Duodenal mucosa (tissue), 2 donors: Measurements from ENCODE around the gene GTF3A.
"Not testable (repeated sequence)": the region's sequence is repeated elsewhere in the genome, so short reads cannot be mapped to it uniquely, and the experiment has no call there.

Experiments used
- H3K27ac ChIP-seq: one replicate; pipeline ENCODE4 v1.7.0; 2013; ENCODE audit warnings: low read depth, low read length
- H3K27me3 ChIP-seq, 2 donors: one replicate each; pipeline ENCODE4 v1.7.0; 2013; ENCODE audit warnings: low read length in 2 of 2, control low read depth in 1 of 2; ENCODE audit not compliant: insufficient read depth in 2 of 2, control insufficient read depth in 1 of 2
- H3K36me3 ChIP-seq, 2 donors: one replicate each; pipeline ENCODE4 v1.7.0; 2013; ENCODE audit warnings: low read length in 2 of 2, control low read depth in 1 of 2; ENCODE audit not compliant: insufficient read depth in 2 of 2, control insufficient read depth in 1 of 2
- H3K4me1 ChIP-seq, 2 donors: one replicate each; pipeline ENCODE4 v1.7.0; 2013; ENCODE audit warnings: low read length in 2 of 2, control low read depth in 1 of 2; ENCODE audit not compliant: insufficient read depth in 2 of 2, control insufficient read depth in 1 of 2
- H3K4me3 ChIP-seq, 2 donors: one replicate each; pipeline ENCODE4 v1.7.0; 2013; ENCODE audit warnings: low read length in 2 of 2, low read depth in 1 of 2
- H3K9ac ChIP-seq, 2 donors: one replicate each; pipeline ENCODE4 v1.7.0; 2013; ENCODE audit warnings: low read length in 2 of 2, low read depth in 1 of 2
- H3K9me3 ChIP-seq, 2 donors: one replicate each; pipeline ENCODE4 v1.7.0; 2013; ENCODE audit warnings: low read length in 2 of 2, control low read depth in 1 of 2; ENCODE audit not compliant: control insufficient read depth in 1 of 2

The GTF3A gene

GRCh38 chr13:27389891-27390290 is 34.5 kb upstream of the GTF3A start:
- H3K36me3 ChIP-seq, result no peaks in the 10 kb centered on the region

GRCh38 chr13:27391471-27391870 is 32.9 kb upstream of the GTF3A start:
- Histone ChIP-seq H3K4me1 (peaks cover 3 to 6% of the 10 kb centered on the region in 2 donors), H3K27ac (no peak overlapping the region), H3K9me3 (no peaks in the 10 kb centered on the region), H3K4me3 (no peak overlapping the region), H3K27me3 (no peaks in the 10 kb centered on the region), H3K36me3 (no peaks in the 10 kb centered on the region), H3K9ac (no peak overlapping the region)

More at GRCh38 chr13:27389891-27390290, 34.5 kb upstream of the GTF3A start:
- no peak overlapping the region for H3K27ac ChIP-seq
- H3K9ac ChIP-seq, result no peak overlapping the region
- no peaks in the 10 kb centered on the region for H3K4me1 ChIP-seq
- H3K27me3 ChIP-seq, result no peaks in the 10 kb centered on the region
- no peaks in the 10 kb centered on the region for H3K9me3 ChIP-seq
- H3K4me3 ChIP-seq, result no peak overlapping the region

DNA sequence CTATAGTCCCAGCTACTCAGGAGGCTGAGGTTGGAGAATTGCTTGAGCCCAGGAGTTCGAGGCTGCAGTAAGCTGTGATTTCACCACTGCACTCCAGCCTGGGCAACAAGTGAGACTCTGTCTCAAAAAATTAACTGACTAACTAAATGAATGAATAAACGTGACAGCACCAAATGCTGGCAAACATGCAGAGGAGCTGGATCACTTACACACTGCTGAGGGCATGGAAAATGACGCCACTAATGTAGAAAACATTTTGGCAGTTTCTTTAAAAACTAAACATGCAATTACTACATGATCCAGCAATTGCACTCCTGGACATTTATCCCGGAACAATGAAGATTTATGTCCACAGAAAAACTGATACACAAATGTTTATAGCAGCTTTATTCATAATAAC is 31.3 kb upstream of the GTF3A start:
- Histone ChIP-seq H3K9me3 (no peaks in the 10 kb centered on the region), H3K4me1 (peaks cover 3 to 6% of the 10 kb centered on the region in 2 donors), H3K27ac (no peak overlapping the region), H3K36me3 (no peaks in the 10 kb centered on the region), H3K4me3 (no peak overlapping the region), H3K9ac (no peak overlapping the region), H3K27me3 (no peaks in the 10 kb centered on the region)

GRCh38 chr13:27395007-27395510 is 29.4 kb upstream of the GTF3A start:
- Histone ChIP-seq H3K9ac (no peak overlapping the region), H3K4me3 (no peak overlapping the region), H3K36me3 (no peaks in the 10 kb centered on the region), H3K4me1 (peaks cover 3 to 6% of the 10 kb centered on the region in 2 donors), H3K27ac (no peak overlapping the region), H3K9me3 (no peaks in the 10 kb centered on the region), H3K27me3 (no peaks in the 10 kb centered on the region)

DNA sequence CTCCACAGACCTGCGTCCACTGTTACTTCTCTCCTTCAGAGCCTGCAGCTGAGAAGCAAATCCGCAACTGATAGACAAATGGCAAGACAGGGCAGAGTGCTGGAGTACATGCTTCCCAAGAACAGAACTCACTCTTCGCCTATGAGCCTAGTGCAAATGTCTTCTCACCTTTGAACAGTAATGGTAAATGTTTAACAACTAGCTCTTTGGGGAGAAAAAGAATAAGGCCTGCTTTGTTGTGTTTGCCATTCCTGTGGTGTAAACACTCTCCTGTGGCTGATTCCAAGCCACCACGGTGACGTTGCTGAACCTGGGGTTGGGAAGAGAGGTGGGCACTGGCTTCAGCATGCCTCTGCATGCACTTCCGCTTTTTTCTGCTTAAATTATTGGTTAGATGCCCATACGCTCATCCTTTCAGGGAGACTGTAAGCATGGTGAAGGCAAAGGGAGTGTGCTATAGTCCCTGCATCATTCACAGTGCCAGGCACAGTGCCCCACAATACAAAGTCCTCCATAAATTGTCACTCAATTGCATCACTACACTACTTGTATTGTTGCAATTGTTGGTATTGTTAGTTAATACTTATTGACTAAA is 28.1 kb upstream of the GTF3A start:
- peaks cover 6 to 14% of the 10 kb centered on the region in 2 donors for H3K4me1 ChIP-seq
- H3K9ac ChIP-seq, result no peak overlapping the region
- no peaks in the 10 kb centered on the region for H3K9me3 ChIP-seq
- H3K27ac ChIP-seq, result no peak overlapping the region
- no peak overlapping the region for H3K4me3 ChIP-seq
- no peaks in the 10 kb centered on the region for H3K27me3 ChIP-seq
- H3K36me3 ChIP-seq, result no peaks in the 10 kb centered on the region

- Histone ChIP-seq H3K27ac (no peak overlapping the region), H3K4me3 (no peak overlapping the region), H3K36me3 (no peaks in the 10 kb centered on the region), H3K27me3 (no peaks in the 10 kb centered on the region), H3K9ac (no peak overlapping the region), H3K9me3 (no peaks in the 10 kb centered on the region), H3K4me1 (peaks cover 15 to 32% of the 10 kb centered on the region in 2 donors)
Observed at GRCh38 chr13:27398360-27398759, 26.1 kb upstream of the GTF3A start.

DNA sequence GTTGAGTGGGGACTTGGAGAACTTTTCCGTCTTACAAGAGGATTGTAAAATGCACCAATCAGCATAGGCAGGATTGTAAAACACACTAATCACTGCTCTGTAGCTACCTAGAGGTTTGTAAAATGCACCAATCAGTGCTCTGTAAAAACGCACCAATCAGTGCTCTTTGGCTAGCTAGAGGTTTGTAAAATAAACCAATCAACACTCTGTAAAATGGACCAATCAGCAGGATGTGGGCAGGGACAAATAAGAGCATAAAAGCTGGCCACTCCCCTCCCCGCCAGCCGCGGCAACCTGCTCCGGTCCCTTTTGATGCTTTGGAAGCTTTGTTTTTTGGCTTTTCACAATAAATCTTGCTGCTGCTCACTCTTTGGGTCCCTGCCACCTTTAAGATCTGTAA is 24.0 kb upstream of the GTF3A start:
- not testable (repeated sequence) for H3K9ac ChIP-seq, H3K27me3 ChIP-seq, H3K4me3 ChIP-seq, H3K27ac ChIP-seq, H3K9me3 ChIP-seq, H3K36me3 ChIP-seq
- peaks cover 36 to 52% of the 10 kb centered on the region in 2 donors for H3K4me1 ChIP-seq

GRCh38 chr13:27401210-27401609 is 23.2 kb upstream of the GTF3A start:
- no peak overlapping the region for H3K4me3 ChIP-seq
- no peak overlapping the region for H3K9ac ChIP-seq
- no peaks in the 10 kb centered on the region for H3K36me3 ChIP-seq
- H3K4me1 ChIP-seq, result peaks cover 40 to 55% of the 10 kb centered on the region in 2 donors
- no peak overlapping the region for H3K27ac ChIP-seq
- H3K27me3 ChIP-seq, result no peaks in the 10 kb centered on the region
- H3K9me3 ChIP-seq, result no peaks in the 10 kb centered on the region

DNA sequence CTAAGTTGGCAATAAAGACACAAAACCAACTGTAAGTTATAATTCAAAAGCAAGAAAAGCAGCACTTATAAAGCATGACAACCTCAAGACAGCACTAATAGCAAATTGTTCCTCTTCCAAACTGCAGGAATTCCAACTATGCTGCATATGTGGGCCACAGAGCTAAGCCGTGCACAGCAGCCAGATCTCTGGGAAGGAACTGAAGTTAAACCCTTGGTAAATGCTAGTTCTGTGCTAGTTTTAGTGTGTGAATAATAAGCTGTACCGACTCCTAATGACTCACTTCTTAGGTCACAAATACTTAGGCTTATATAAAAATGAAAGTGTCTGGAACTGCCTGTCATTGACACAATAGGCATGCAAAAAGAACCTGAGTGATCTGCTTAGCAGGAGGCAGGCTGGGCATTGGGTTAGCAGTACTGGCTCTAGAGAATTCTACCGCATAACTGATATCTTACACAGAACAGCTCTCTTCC is 21.2 kb upstream of the GTF3A start:
- peaks cover 45 to 57% of the 10 kb centered on the region in 2 donors for H3K4me1 ChIP-seq
- H3K36me3 ChIP-seq, result no peaks in the 10 kb centered on the region
- no peak overlapping the region for H3K9ac ChIP-seq
- H3K4me3 ChIP-seq, result peak overlapping the region in 1 of 2 donors; percentile 37
- H3K9me3 ChIP-seq, result no peaks in the 10 kb centered on the region
- H3K27ac ChIP-seq, result peak overlapping the region; percentile 72
- H3K27me3 ChIP-seq, result peaks cover 0 to under 1% of the 10 kb centered on the region in 2 donors

- Histone ChIP-seq H3K9me3 (no peaks in the 10 kb centered on the region), H3K4me1 (peaks cover 45 to 57% of the 10 kb centered on the region in 2 donors), H3K27ac (peak overlapping the region; percentile 72), H3K27me3 (peaks cover 0 to 5% of the 10 kb centered on the region in 2 donors), H3K36me3 (no peaks in the 10 kb centered on the region), H3K9ac (peak overlapping the region; percentile 4 to 35), H3K4me3 (peak overlapping the region in 1 of 2 donors; percentile 37)
Observed at GRCh38 chr13:27403727-27404385, 20.6 kb upstream of the GTF3A start.
